HTERT RPE-1 (cell line): ENCODE measurements around the gene SLC29A2.

Source experiments
- in situ Hi-C: fragments of 300-500 bp; cut with MboI; formaldehyde crosslinking; loops from 4 replicates; pipeline ENCODE4 v1.14.3; 2020; ENCODE audit warnings: low sequenced_read_pairs

Gene SLC29A2

DNA sequence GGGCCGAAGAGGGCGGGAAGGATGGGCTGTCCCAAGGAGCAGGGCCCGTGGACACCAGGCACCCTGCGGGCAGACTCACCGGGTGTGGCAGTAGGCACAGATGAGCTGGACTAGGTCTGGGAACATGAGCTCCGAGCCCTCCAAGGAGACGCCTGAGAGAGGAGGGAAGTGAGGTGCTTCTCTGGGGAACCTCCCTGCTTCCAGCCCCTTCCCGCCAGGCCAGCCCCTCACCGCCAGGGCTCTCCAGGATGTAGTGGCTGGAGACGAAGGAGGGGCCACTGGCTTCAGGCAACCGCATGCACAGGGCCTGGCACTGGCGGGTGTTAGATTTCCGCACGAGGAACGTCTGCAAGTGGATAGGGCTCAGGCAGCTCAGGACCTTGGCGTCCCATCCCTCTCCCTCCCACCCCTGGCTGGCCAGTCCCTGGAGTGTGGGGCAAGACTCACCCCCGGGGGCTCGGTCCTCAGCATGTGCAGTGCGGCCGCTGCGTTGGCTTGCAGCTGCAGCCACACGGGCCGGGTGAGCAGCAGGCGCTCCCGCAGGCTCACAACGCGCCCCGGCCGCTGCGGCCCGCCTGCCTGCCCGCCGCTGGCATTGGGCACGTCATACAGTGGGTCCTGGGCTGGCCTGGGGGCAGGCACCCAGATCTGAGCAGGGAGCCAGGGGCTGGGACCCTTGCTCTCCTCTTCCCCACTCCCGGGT, 35.9 kb downstream of the SLC29A2 start:
- in situ Hi-C loops, result no loop called here

DNA sequence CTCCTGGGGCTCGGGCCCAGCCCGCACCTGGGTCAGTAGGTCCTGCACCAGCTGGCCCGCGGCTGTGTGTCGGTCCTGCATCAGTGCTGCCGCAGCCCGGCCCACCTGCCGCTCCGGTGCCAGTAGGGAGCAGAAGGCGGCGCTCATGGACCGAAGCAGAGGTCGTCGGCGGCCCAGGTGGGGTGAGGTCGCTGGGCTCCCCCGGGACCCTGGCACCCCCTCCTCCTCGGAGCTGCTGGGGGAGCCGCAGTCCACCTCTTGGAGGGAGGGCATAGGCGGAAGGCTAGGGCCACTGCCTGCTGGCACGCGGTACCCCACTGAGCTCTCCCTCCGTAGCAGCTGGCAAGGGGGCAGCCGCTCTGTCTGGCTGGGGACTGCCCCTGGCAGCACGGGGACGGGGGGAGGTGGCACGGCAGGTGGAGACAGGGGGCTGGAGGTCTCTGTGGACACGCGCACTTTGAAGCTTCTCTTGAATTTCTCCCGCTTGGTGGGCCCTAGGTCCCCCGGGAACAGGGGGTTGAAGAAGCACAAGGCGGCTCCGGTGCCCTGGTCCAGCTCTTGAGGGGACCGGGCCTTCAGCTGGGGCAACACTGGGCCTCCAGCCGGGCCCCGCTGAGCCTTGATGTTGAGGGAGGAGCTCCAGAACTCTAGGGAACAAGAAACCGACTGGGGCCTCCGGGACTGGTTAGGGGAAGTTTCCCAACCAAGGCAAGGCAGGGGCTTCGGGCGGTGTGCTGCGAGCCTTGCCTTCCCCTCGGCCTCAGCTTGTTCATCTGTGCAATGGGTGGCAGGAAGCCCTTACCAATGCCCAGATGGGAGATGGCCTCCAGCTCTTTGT, 36.7 kb downstream of the SLC29A2 start:
- in situ Hi-C loops, result no loop called here

DNA sequence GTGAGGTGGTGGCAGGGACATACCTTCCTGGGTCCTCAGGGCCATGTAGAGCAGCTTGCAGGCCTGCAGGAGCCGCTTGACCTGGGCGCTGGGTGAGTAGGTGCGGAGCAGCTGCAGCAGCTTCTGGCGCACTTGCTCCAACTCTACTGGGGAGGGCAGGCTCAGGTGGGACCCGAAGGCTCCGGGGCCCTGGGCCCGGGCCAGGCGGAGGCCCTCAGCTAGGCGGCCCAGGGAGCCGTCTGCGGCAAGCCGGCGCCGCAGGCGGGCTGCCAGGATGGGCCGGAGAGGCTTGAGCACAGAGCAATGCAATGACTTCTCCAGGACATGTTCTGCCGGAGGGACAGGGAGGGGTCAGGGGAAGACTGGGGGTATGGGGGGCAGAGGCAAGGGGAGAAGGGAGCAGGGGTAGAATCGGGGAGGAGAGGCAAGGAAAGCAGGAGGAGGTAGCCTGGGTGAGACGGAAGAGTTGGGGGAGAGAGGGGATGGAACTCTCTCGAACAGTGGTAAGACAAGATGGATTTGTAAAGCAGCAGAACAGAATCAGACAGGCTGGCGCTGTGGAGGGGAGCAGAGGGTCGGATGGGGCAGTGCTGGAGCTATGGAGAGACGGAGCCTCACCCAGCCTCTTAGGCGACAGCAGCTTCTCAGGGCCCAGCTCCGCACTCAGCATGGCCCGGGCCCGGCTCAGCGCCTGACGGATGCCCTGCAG, 37.5 kb downstream of the SLC29A2 start:
- in situ Hi-C loops, result no loop called here

DNA sequence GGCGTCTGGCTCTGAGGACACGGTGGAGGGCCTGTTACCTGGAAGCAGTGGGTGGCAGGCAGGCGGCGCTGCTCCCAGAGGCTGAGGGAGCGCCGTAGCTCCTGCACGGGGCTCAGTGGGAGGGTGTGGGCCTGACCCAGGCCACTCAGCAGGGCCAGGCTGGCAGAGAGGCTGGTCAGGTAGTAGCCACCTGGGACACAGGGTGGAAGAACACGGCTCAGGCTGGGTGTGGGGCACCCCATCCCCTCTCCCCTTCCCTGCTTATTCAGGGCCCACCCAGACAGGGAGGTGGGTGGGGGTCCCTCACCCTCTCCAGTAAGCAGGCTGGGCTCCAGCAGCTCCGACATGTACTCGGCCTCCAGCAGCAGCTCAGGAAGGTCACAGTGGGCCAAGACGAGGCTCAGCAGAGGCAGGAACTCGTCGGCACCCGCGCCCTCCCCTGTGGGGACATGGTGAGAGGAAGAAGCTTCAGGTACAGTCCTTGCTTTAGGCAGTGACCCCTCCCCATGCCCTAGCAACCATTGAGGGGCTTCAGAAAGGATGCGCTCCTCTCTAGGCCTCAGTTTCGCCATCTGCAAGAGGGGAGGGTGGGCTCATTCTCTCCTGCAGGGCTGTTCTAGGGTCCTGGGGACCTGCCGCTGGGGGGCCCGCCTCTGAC, 38.2 kb downstream of the SLC29A2 start:
- in situ Hi-C loops, result no loop called here

DNA sequence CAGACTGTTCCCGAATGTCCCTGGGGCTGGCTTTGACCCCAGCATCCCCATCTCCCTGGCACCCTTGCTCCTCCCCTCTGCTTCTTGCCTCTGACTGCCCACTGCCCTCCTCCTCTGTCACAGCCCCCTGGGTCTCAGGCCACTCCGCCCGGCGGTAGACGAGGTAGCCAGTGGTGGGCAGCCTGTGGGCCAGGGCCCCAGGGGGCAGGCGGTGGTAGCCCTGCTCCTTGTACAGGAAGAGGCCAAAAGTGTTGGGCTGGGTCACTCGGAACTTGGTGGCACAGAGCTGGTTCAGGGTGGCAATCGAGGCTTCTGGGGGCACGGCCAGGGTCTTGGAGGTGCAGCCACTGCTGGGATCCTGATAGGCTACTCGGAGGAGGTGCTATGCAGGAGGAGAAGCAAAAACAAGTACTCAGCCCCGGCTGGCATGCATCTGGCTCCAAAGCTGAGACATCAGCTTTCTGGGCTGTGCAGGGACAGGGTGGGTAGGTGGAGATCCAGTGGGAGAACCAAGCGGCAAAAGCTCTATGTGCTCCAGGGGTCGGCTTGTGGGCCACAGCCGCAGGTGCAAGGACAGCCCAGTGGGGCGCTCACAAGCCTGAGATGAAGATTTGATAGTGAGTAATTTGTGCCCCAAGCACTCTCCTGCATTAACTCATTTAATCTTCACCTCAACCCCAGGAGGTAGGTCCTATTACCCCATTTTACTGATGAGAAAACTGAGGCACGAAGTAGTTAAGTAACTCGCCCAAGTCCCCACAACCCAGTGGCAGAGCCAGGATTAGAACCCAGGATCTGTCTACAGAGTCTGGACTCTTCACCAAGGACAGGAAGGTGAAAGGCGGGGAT, 39.0 kb downstream of the SLC29A2 start:
- in situ Hi-C loops, result no loop called here

DNA sequence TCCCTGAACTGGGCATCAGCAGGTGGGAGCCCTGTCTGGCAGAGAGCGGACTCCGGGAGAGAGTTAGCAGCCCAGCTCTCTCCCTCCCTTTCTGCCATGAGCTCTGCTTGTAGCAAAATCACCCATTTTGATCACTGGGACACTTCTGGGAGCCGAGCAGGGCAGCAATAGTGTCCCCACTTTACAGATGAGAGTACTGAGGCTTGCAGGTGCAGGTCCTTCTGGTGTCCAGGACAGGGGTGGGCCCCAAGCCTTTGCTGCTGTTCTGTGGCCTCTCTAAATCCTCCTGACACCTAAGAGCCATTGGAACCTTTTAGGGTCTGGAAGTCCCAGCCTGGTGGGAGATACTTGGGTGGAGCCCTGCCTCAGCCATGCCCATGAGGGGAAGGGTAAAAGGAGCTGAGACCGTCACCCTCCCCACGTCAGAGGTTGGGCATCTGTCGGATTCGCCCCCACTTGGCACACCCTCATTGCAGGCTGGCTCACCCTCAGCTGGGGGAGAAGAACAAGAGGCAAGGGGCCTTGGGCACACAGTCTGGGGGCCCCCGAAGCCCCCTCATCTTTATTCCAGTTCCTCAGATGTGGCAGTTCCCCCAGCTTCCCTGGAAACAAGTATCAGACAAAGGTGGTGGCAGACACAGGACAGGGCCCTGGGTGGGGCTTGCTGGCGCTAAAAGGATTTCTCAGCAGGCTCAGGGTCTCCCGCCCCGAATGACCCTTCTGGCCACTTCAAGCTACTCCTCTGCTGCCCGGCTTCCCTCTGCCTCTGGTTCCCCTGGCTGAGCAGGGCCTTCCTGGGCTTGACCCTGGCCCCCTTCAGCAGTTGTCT, 39.8 kb downstream of the SLC29A2 start:
- in situ Hi-C loops, result no loop called here

DNA sequence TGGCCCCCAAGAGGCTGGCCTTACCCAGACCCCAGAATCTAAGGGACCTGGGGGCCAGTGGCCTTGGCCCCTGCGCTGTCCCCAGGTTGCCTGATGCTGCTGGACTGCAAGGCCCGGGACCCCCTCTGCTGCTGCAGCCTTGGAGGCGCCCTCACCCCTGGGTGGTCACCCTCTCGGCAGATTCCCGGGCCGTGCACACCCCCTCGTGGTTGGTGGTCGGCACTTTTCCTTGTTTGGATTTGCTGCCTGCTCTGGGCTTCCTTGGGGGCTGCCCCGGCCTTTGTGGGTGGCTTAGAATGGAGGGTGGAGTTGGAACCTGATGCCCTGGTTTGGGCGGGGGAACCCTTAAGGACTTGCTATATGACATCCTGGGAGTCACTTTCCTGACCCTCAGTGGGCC, 40.6 kb downstream of the SLC29A2 start:
- in situ Hi-C loops, result no loop called here

DNA sequence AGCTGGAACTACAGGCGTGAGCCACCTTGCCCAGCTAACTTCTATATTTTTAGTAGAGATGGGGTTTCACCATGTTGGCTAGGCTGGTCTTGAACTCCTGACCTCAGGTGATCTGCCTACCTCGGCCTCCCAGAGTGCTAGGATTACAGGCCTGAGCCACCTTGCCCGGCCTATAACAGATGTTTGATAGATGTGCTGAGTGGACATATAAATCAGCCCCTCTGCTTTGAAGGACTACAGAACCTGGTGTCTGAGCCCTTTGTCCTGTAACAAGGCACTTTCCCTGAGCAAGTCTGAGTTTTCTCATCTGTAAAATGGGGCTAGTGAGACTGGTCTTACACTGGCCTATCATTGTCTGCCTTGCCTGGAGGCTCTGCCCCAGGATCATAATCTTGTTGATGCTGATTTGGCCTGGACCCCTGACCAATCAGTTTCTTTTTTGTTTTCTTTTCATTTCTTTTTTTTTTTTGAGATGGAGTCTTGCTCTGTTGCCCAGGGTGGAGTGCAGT, 42.3 kb downstream of the SLC29A2 start:
- in situ Hi-C loops, result no loop called here

DNA sequence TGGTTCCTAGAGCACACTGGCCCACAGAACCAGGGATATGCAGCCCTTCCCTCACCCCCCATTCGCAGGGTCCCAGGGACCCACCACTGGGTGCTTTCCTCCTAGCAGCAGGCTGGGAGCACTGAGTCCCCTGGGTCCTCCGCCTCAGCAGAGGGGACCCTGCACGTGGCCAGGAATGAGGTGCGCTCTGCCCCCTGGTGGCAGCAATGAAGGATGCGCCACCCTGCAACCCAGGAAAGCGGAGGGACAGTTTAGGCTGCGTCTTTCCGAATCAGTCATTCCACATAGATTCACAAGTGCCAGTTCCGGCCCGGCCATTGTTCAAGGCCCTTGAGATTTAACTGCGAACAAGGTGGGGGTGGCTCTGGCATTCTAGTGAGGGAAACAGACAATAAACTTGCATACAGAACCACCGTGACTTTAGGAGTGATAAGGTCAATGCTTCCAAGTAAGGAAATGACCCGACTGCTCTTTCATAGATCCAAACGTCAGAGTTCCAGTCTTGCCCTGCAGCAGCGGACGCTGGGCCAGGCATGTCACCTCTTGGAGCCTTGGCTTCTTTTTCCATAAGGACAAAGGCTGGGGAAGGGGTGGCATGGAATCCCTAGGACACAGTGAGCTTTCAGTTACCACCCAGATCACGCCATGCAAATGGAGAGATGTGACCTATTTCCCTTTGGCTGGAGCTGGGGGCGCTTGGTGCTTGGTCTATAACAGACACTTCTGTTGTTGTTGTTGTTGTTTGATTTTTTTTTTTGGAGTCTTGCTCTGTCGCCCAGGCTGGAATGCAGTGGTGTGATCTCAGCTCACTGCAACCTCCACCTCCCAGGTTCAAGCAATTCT, 43.0 kb downstream of the SLC29A2 start:
- in situ Hi-C loops, result no loop called here

DNA sequence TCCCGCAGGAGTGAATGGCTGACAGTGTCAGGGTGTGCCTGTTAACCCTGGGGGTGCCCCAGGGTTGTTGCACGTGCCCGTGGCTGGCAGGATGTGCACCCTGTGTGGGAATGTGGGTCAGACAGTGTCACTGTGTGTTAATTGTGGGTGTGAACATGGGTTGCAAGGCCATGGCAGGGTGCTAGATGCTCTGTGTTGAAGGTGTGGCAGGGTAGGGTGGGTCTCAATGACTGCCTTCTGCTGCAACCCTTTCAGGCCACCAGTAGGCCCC, 43.6 kb downstream of the SLC29A2 start:
- in situ Hi-C loops, result no loop called here

DNA sequence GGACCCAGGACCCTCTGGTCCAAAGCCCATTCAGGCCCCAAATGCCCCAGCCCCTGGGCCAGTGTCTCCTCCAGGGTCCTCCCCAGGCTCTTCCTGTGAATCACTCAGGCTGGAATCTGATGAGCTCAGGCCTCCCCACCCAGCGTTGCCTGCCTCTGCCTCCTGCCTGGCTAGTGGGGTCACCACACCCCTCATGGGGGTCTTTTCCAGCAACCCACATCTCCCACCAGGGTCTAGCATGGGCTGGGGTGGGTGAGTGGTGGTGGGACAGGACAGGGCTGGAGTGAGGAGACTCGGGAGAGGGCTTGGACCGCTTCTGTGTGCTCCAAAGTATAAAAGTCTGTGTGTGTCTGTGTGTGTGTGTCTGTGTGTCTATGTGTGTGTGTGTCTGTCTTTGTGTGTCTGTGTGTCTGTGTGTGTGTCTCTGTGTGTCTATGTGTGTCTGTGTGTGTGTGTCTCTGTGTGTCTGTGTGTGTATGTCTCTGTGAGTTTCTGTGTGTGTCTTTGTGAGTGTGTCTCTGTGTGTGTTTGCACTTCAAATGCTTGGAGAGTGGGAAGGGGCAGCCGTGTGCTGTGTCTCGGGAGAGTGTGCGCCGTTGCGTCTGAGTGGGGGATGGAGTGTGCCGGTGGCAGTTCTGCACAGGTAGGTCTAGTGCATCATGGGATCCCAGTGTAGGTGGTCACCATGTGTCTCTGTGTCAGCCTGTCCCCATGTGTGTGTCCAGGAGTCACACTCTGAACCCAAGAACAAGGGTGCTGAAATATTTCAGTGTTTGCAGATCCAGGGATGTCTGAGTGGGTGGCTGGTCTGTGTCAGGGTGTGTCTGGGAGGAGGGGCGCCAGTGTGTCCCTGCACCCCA, 44.2 kb downstream of the SLC29A2 start:
- in situ Hi-C loops, result no loop called here

DNA sequence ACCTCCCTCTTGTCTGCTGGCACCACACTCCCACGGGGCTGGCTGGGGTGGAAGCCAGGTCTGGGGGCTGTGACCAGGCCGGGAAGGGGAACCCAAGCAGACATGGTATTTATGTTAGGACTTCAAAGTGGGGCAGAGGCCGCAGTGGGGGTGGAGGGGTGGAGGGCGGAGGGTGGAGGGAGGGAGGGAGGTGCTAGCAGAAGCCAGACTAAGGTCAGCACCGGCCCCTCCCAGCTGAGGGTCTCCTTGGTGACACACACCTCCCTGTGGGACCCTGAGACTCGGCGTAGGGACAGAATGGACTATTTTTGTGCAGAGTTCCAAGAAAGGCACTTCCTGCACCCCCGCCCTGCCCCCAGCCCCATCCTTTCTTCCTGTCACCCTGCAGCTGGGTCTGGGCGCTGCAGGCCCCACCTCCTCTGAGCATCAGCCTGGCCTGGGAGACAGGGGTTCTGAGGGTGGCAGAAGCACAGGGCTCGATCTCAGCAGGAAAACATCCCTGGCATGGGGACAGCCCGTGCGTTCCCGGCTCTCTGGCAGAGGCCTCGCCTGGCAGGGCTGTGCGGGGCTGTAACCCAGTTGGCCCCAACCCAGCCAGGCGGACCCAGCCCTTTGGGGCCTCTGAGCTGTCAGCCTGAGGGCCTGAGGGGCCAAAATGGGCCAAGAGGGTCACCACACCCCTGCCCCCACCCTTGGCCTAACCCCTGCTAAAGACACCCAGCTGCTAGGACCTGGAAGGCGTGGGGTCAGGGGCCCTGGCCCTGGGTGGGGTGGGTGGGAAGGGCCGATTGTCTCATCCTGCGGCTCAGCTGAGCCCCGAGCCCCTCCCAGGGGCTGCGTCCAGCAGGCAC, 45.1 kb downstream of the SLC29A2 start:
- in situ Hi-C loops, result no loop called here

DNA sequence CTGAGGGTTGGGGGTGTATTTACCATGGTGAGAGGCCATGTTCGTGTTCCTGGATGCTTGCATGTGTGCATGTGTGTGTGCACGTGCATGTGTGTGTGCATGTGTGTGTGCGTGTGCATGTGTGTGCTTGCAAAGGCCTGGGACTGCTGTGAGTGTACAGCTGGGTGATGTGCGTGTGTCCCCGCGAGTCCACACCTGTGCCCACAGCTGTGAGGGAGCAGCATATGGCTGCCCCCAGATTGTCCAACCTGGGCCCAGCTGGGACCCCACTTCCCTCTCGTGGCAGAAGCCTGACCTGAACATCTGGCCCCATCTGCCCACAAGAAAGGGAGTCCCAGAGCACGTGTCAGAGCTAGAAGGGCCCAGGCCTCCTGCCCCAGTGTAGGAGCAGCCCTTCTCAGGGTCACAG, 46.3 kb downstream of the SLC29A2 start:
- in situ Hi-C loops, result no loop called here

DNA sequence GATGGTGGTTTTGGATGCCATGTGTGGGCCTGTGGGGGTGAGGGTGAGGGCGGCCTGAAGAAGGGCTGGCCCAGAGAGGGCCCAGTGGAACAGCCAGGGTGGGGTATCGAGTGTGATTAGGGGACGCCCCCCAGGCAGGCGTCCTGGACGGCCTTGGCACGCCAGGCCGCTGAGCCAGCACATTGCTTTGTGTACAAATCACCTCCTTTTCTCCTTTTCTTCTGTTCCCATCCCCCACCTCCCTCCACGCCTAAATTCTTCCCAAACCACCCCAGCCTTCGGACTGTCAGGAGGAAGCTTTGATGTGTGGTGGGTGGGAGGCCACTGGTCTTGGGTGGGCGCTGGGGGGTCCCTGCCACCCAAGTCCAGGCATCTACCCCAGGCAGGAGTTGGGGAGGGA, 46.9 kb downstream of the SLC29A2 start:
- in situ Hi-C loops, result no loop called here

DNA sequence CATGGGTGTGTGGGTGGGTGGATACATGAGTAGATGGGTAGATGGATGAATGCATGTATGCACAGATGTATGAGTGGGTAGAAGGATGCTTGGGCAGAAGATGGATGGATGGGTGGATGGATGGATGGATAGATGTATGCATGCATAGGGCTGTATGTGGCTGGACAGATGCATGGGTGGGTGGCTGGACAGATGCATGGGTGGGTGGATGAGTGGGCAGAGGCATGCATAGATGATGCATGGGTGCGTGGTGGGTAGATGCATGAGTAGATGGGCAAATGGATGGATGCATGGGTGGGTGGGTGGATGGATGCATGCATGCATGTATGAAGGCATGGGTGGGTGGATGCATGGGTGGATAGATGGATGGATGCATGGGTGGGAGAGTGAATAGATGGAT, 47.9 kb downstream of the SLC29A2 start:
- in situ Hi-C loops, result no loop called here

DNA sequence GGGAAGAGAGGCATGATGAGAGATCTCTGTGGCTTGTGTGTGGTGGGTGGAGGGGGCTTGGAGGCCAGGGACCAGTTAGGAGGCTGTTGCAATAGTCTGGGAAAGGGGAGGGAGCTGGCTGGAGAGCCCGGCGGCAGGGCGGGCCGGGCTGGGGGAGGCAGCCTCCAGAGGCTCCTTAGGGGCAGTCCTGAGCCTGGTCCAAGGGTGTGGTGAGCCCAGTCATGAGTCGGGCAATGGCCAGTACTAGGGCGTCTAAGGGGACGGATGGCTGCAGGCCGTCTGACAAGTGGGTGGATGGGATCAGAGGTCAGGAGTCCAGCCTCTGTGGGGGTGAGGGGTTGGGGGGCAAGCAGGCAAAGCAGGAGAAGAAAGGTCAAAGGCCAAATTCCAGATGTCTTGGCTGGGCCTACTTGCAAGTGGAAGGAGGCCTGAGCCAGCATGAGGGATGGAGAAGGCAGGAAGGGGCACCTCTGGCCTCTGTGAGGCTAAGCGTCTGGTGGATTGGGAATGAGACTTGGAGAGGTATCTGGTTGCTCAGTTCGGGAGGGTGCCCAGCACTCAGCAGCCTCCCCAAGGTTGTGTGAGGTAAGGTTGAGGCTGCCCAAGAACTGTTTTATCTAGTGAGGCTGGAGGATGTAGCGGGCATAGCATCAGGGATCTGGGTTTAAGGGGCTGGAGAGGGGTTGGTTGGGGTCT, 48.7 kb downstream of the SLC29A2 start:
- in situ Hi-C loops, result no loop called here
